GM18505 (cell line): ENCODE data around the gene ASB15.

Experiments used
- ATAC-seq: cut with Tn5 transposase; IDR thresholded peaks from one replicate; pipeline ENCODE4 v1.9.1; 2021; ENCODE audit not compliant: unreplicated experiment
- POLR2A ChIP-seq: IDR thresholded peaks from 4 replicates; pipeline ENCODE4 v1.6.1; 2011; ENCODE audit warnings: borderline replicate concordance; ENCODE audit not compliant: insufficient read depth, insufficient read length; ENCODE audit errors: extremely low read depth

ASB15 gene

GRCh38 chr7:123608991-123609882 lies 7.6 kb downstream of the ASB15 start:
- ATAC-seq: no peak
- no peak for TF ChIP-seq POLR2A

GRCh38 chr7:123609883-123610239 lies 8.2 kb downstream of the ASB15 start:
- no peak for TF ChIP-seq POLR2A
- no peak for ATAC-seq

- no peak for ATAC-seq
Observed at GRCh38 chr7:123612024-123612423, 10.4 kb downstream of the ASB15 start.

GRCh38 chr7:123615344-123615743 lies 13.7 kb downstream of the ASB15 start:
- ATAC-seq: no peak
- no peak for TF ChIP-seq POLR2A

More at GRCh38 chr7:123612024-123612423, 10.4 kb downstream of the ASB15 start:
- no peak for TF ChIP-seq POLR2A

- ATAC-seq: no peak
- TF ChIP-seq POLR2A: no peak
Observed at GRCh38 chr7:123616223-123616622, 14.6 kb downstream of the ASB15 start.

- TF ChIP-seq POLR2A: no peak
Observed at GRCh38 chr7:123621707-123622106, 20.1 kb downstream of the ASB15 start.

GRCh38 chr7:123622660-123623386 lies 21.2 kb downstream of the ASB15 start:
- no peak for TF ChIP-seq POLR2A
- no peak for ATAC-seq

More at GRCh38 chr7:123621707-123622106, 20.1 kb downstream of the ASB15 start:
- no peak for ATAC-seq

- no peak for TF ChIP-seq POLR2A
- ATAC-seq: peak; percentile 89
Observed at GRCh38 chr7:123624527-123625183, 23.0 kb downstream of the ASB15 start.

- no peak for ATAC-seq
- TF ChIP-seq POLR2A: no peak
Observed at GRCh38 chr7:123625254-123625653, 23.6 kb downstream of the ASB15 start.

GRCh38 chr7:123627851-123628250 lies 26.2 kb downstream of the ASB15 start:
- no peak for ATAC-seq
- TF ChIP-seq POLR2A: no peak

- ATAC-seq: no peak
- TF ChIP-seq POLR2A: no peak
Observed at GRCh38 chr7:123628829-123629228, 27.2 kb downstream of the ASB15 start.

GRCh38 chr7:123629281-123629680 lies 27.7 kb downstream of the ASB15 start:
- ATAC-seq: no peak
- no peak for TF ChIP-seq POLR2A

- ATAC-seq: no peak
- no peak for TF ChIP-seq POLR2A
Observed at GRCh38 chr7:123632808-123633207, 31.2 kb downstream of the ASB15 start.
